D721Med (cell line): Measurements from ENCODE around the gene ACAA2.

ENCODE experiments used
- DNase-seq: peaks from one replicate; pipeline ENCODE4 v3.0.0; 2011; ENCODE audit warnings: low spot score; ENCODE audit not compliant: insufficient read length
- FAIRE-seq: peaks from 2 replicates; lab custom pipeline; 2011; peaks lifted over from hg19 to GRCh38; lab: Jason Lieb, UNC
- TF ChIP-seq, protein P1 (sequence below): IDR thresholded peaks from 2 replicates; pipeline ENCODE4 v1.5.1; 2012; ENCODE audit warnings: mild to moderate bottlenecking, control low read depth; ENCODE audit not compliant: insufficient read depth; ENCODE audit errors: missing control alignments

The ACAA2 gene

DNA sequence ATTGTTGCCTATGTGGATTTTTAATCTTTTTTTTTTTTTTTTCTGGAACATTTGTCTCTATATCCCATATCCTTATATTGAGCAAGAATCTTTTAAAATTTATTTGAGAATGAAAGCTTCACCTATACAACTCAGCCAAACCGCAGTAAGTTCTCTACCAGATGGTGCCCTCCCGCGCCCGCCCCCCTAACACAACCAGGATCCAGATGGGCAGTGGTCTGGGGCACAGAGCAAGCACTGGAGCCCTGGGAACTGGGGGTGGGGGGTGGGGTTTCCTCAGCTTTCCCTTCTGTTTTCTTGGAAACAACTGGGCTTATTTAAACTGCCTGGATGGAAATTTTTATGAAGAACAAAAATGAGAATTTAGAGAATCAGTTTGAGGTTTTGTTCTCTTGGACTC, 74.6 kb downstream of the ACAA2 start:
- no peak for FAIRE-seq
- TF ChIP-seq, protein P1, sequence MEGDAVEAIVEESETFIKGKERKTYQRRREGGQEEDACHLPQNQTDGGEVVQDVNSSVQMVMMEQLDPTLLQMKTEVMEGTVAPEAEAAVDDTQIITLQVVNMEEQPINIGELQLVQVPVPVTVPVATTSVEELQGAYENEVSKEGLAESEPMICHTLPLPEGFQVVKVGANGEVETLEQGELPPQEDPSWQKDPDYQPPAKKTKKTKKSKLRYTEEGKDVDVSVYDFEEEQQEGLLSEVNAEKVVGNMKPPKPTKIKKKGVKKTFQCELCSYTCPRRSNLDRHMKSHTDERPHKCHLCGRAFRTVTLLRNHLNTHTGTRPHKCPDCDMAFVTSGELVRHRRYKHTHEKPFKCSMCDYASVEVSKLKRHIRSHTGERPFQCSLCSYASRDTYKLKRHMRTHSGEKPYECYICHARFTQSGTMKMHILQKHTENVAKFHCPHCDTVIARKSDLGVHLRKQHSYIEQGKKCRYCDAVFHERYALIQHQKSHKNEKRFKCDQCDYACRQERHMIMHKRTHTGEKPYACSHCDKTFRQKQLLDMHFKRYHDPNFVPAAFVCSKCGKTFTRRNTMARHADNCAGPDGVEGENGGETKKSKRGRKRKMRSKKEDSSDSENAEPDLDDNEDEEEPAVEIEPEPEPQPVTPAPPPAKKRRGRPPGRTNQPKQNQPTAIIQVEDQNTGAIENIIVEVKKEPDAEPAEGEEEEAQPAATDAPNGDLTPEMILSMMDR, result no peak
- DNase-seq, result no peak

DNA sequence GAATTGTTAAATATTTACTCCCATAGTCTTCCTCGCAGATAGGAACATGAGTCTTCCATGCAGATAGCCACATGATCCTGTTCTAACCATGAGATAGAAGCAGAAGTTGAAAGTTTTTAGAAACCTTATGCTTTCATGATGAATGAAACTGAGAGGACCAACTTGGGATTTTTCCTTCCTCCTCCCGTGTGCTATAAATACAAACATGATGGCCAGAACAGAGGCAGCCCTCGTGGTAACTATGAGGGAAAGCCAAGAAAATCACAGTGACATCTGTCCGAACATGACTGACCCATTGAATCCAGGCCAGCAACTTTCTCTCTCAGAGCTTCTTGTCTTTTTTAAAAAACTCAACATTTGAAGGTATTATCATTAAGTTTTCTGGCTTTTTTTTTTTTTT, 78.5 kb downstream of the ACAA2 start:
- FAIRE-seq, result no peak
- TF ChIP-seq, protein P1, result no peak
- DNase-seq, result no peak

DNA sequence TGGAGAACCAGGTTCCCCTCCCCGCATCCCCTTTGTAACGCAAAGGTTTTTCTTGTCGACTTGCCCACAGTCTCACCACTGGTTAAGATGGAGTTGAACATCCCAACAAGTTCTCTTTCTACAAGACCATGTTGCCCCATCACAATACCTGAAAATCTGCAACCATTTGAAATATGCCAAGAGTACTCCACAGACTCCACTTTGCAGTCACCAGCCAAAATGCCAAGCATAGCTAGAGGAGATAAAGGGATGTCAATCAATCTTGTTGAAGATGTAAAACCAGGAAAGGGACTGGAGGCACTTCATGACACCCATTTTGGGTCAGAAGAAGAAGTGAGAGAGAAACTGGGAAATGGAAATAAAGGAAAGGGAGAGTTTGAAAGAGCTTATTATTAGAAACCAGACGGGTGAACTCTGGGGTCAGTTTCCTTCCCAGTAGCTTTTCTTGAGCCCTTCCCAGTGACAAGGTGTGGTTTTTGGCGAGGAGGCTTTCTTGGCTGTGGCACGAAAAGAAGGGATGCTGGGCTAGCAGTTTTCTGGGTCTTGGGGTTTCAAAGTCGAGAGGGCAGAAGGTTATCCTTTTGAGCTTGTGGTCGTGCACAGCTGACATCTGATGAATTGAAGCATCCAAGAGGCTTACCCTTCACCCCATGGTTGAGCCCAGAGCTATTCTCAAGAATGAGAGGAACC, 79.3 kb downstream of the ACAA2 start:
- FAIRE-seq (no peak), DNase-seq (no peak)
- TF ChIP-seq, protein P1, result no peak

DNA sequence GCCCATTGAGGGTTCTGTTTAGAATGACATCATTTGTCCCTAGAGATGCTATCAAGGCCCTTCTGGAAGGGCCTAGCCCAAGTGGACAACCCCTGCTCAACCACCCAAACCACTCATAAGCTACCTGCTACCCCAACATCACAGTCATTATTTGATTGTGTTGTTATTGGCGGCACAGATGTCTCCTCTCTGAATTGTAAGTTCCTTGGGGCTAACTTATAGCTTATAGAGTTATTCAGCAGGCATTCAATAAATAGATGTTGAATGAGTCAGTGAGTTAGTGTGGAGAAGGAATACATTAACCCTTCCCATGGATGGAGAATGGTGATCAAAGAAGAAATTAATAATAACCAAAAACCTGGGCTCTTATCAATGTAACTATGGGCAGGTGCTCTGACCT, 80.0 kb downstream of the ACAA2 start:
- DNase-seq (no peak), FAIRE-seq (no peak)
- TF ChIP-seq, protein P1, result no peak
